Measurements from ENCODE around the gene DCST1.

DCST1 gene

GRCh38 chr1:155093911-155094621 lies 60.4 kb downstream of the DCST1 start:
- Histone ChIP-seq H3K27ac (peak overlapping the region in 4 of 21 experiments; percentile 33 to 79 (median 42)), H3K4me3 (no peak overlapping the region)

GRCh38 chr1:155094622-155094948 lies 61.0 kb downstream of the DCST1 start:
- H3K27ac ChIP-seq, result peak overlapping the region in 2 of 21 experiments; percentile 45 to 79

GRCh38 chr1:155099331-155099730 lies 65.7 kb downstream of the DCST1 start:
- no peak overlapping the region for H3K27ac ChIP-seq
- H3K4me3 ChIP-seq, result no peak overlapping the region

More at GRCh38 chr1:155094622-155094948, 61.0 kb downstream of the DCST1 start:
- H3K4me3 ChIP-seq, result no peak overlapping the region
